Central memory CD8-positive, alpha-beta T cell (primary cell): ENCODE results near the gene ZBTB44.
"Not testable (repeated sequence)": the region's sequence is repeated elsewhere in the genome, so short reads cannot be mapped to it uniquely, and the experiment has no call there.

ENCODE experiments used
- ATAC-seq: fragments of 150-1000 bp; cut with Tn5 transposase; replicated peaks from 2 replicates; pipeline ENCODE4 v1.10.0; 2022; ENCODE audit warnings: mild to moderate bottlenecking, moderate FRiP score, moderate number of reproducible peaks; ENCODE audit not compliant: poor library complexity, severe bottlenecking; ENCODE audit errors: extremely low read depth
- DNase-seq, 2 donors: peaks; one replicate each; pipeline ENCODE4 v3.0.0; 2021; ENCODE audit warnings: low spot score in 2 of 2
- H3K27ac Mint-ChIP-seq: one replicate; pipeline ENCODE4 v1.8.0; 2022; ENCODE audit warnings: low read depth, mild to moderate bottlenecking, moderate library complexity, mixed read lengths
- H3K27me3 Mint-ChIP-seq: one replicate; pipeline ENCODE4 v1.8.0; 2022; ENCODE audit warnings: mixed read lengths
- H3K36me3 Mint-ChIP-seq: one replicate; pipeline ENCODE4 v1.8.0; 2022; ENCODE audit warnings: mild to moderate bottlenecking, moderate library complexity, mixed read lengths; ENCODE audit not compliant: insufficient read depth
- H3K4me1 Mint-ChIP-seq: one replicate; pipeline ENCODE4 v1.8.0; 2022; ENCODE audit warnings: mixed read lengths
- H3K4me3 Mint-ChIP-seq: one replicate; pipeline ENCODE4 v1.8.0; 2022; ENCODE audit warnings: mild to moderate bottlenecking, moderate library complexity, mixed read lengths
- H3K9me3 Mint-ChIP-seq: one replicate; pipeline ENCODE4 v1.8.0; 2022; ENCODE audit warnings: mixed read lengths

Gene ZBTB44

DNA sequence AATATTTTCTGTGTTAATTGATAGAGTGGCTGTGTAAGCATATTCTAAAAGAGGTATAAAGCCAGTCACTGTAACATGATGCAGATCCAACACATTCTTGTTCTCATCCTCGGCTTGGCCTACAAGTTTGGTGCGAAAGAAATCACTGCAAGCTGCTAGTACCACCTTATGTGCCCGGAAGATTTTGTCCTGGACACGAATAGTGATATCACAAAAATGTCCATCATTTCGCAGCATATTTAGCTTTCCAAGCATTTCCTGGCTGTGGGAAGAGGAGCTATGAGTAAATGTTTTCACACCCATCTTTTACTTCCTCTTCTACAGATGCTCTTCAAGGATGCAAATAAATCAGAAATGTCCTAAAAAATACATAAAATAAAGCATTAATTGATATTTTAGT is 53.1 kb downstream of the ZBTB44 start:
- ATAC-seq = no peak
- H3K27me3 Mint-ChIP-seq = no peaks in the 10 kb centered on the region
- no peak overlapping the region for H3K4me3 Mint-ChIP-seq
- peaks cover 55% of the 10 kb centered on the region for H3K4me1 Mint-ChIP-seq
- peaks cover 5% of the 10 kb centered on the region for H3K9me3 Mint-ChIP-seq
- no peak for DNase-seq
- H3K36me3 Mint-ChIP-seq = peaks cover 15% of the 10 kb centered on the region
- peak overlapping the region; percentile 57 for H3K27ac Mint-ChIP-seq

DNA sequence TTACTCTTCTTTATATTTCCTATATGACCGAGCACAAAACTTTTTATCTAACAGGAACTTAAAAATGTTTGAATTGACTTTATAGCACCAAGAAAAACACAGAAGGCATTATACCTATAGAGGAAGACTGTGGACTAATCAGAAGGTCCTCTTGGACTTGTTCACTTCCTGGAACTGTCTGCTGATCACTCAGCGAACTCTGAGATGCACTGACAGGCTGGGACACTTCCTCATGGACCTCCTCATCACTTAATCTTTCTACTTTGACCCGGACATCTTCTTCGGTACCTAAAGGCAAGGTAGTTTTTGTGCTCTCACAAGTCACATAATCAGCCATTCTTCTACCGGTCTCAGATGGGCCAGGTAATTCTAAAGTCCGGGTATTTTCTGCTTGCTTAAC is 54.0 kb downstream of the ZBTB44 start:
- no peak overlapping the region for H3K4me3 Mint-ChIP-seq

DNA sequence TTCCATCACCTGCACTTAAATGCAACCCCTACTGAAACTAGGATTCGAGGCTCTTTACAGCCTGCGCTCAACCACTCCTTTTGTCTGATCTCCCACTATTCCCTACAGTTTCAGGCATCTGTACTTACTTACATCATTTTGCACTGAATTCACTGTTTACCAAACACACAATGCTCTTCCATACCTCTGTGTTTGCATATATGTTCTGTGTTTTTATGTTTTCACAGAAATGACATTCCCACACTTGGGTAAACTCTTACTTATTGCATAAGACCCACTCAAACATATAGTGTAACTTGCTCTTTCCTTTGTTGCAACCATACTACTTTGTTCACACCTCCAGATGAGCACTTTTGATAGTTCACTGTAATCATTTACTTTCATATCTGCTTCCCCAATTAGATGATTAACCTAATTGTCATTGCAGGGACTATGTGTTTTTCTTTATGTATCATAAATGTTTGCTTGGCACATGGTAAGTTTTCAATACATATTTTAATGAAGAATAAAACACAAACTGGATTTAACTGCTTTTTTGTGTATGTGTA is 54.6 kb downstream of the ZBTB44 start:
- Mint-ChIP-seq H3K27me3 (no peaks in the 10 kb centered on the region), H3K27ac (no peak overlapping the region), H3K4me3 (no peak overlapping the region), H3K36me3 (peaks cover 14% of the 10 kb centered on the region), H3K9me3 (peaks cover 5% of the 10 kb centered on the region), H3K4me1 (peaks cover 57% of the 10 kb centered on the region)
- DNase-seq (no peak), ATAC-seq (no peak)

More for the DNA sequence above, 54.0 kb downstream of the ZBTB44 start:
- no peak for DNase-seq
- peaks cover 12% of the 10 kb centered on the region for H3K36me3 Mint-ChIP-seq
- H3K27ac Mint-ChIP-seq = no peak overlapping the region
- ATAC-seq = no peak
- H3K9me3 Mint-ChIP-seq = peaks cover 5% of the 10 kb centered on the region
- no peaks in the 10 kb centered on the region for H3K27me3 Mint-ChIP-seq
- peaks cover 57% of the 10 kb centered on the region for H3K4me1 Mint-ChIP-seq

DNA sequence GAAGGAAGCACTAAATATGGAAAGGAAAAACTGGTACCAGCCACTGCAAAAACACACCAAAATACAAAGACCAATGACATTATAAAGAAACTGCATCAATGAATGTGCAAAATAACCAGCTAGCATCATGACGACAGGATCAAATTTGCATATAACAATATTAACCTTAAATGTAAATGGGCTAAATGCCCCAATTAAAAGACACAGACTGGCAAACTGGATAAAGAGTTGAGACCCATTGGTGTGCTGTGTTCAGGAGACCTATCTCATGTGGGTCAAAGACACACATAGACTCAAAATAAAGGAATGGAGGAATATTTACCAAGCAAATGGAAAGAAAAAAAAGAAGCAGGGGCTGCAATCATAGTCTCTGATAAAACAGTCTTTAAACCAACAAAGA is 63.0 kb downstream of the ZBTB44 start:
- peaks cover 15% of the 10 kb centered on the region for H3K9me3 Mint-ChIP-seq
- ATAC-seq, H3K36me3 Mint-ChIP-seq, H3K4me3 Mint-ChIP-seq, H3K27ac Mint-ChIP-seq, DNase-seq, H3K27me3 Mint-ChIP-seq: not testable (repeated sequence)
- H3K4me1 Mint-ChIP-seq = peaks cover 53% of the 10 kb centered on the region

DNA sequence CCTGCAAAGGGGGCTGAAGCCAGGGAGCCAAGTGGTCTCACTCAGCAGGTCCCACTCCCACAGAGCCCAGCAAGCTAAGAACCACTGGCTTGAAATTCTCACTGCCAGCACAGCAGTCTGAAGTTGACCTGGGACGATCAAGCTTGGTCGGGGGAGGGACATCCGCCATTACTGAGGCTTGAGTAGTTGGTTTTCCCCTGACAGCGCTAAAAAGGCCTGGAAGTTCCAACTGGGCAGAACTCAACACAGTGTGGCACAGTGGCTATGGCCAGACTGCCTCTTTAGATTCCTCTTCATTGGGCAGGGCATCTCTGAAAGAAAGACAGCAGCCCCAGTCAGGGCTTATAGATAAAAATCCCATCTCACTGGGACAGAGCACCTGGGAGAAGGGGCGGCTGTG is 64.8 kb downstream of the ZBTB44 start:
- not testable (repeated sequence) for H3K27me3 Mint-ChIP-seq, H3K36me3 Mint-ChIP-seq, H3K4me3 Mint-ChIP-seq, DNase-seq, ATAC-seq, H3K27ac Mint-ChIP-seq
- Mint-ChIP-seq H3K9me3 (peaks cover 15% of the 10 kb centered on the region), H3K4me1 (peaks cover 47% of the 10 kb centered on the region)

DNA sequence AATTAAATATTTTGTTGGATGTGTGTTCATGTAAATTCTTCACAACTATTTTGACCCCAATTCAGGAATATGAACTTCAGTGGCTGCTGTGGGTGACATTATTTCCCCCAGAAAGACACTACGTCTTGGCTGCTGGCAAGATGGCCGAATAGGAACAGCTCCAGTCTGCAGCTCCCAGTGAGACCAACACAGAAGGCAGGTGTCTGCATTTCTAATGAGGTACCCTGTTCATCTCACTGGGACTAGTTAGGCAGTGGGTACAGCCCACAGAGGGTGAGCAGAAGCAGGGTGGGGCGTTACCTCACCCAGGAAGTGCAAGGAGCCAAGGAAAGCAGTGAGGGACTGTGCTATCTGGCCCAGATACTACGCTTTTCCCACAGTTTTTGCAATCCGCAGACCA is 65.3 kb downstream of the ZBTB44 start:
- H3K27ac Mint-ChIP-seq = peak overlapping the region; percentile 45
- peaks cover 8% of the 10 kb centered on the region for H3K36me3 Mint-ChIP-seq
- H3K9me3 Mint-ChIP-seq = peaks cover 15% of the 10 kb centered on the region
- no peak for ATAC-seq
- peaks cover 49% of the 10 kb centered on the region for H3K4me1 Mint-ChIP-seq
- no peaks in the 10 kb centered on the region for H3K27me3 Mint-ChIP-seq
- no peak overlapping the region for H3K4me3 Mint-ChIP-seq
- no peak for DNase-seq

DNA sequence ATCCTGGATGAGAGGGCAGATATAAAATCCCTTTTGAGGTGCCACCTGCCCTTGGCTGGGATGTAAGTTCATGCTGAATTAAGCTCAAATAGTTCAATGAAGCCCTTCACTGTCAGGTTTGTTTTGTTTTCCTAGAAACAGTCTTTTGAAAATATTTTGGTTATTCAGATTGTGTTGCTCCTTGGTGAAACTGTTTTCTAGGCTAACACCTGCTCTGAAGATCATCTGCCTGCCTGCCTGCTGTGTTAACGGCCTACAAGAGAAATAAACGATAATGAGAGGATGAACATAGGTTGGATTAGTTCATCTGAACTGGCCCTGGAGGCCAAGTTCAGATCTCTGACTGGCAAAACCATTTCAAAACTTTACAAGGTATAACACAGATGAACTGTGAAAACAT is 67.4 kb downstream of the ZBTB44 start:
- Mint-ChIP-seq H3K4me1 (peaks cover 57% of the 10 kb centered on the region), H3K4me3 (no peak overlapping the region), H3K9me3 (peaks cover 13% of the 10 kb centered on the region), H3K27me3 (no peaks in the 10 kb centered on the region), H3K27ac (peak overlapping the region; percentile 17), H3K36me3 (peaks cover 5% of the 10 kb centered on the region)
- ATAC-seq (no peak), DNase-seq (no peak)

DNA sequence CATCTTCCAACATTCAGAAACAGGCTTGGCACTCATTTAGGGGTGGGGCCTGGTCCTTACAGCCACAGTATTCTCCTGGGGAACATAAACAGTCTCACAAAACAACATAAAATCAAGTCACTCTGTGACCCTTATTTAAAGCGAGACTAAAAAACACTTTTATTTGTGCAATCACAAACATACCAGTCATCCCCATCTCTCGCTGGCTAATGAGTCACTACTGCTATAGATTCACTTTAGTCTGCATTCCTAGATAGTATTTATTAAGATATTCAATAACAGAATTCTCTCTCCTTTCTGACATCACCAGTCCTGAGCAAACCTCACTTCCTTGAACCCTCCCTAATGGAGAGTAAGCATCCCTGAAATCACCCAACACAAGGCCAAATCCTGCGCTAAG is 68.0 kb downstream of the ZBTB44 start:
- no peak for DNase-seq
- Mint-ChIP-seq H3K27ac (peak overlapping the region; percentile 39), H3K9me3 (peaks cover 7% of the 10 kb centered on the region), H3K36me3 (peaks cover 5% of the 10 kb centered on the region), H3K27me3 (no peaks in the 10 kb centered on the region), H3K4me1 (peaks cover 51% of the 10 kb centered on the region), H3K4me3 (no peak overlapping the region)
- no peak for ATAC-seq

DNA sequence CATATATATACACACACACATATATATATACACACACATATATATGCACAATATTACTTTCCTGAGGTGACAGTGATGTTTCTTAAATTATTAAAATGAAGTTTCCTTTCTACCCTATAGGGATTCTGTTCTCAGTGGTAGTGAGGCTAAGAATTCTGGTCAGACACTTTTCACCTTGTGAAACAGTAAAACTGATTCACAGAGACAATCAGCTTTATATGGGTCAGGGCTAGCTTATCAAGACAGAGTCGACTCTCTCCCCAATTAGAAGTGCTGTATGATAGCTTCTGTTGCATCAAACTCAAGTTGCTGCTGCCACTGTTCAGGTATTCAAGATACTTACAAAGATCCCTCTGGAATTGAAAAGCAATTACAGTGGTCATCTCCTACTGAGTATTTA is 68.4 kb downstream of the ZBTB44 start:
- Mint-ChIP-seq H3K36me3 (peaks cover 5% of the 10 kb centered on the region), H3K4me3 (no peak overlapping the region), H3K9me3 (peaks cover 5% of the 10 kb centered on the region), H3K27ac (peak overlapping the region; percentile 39), H3K4me1 (peaks cover 50% of the 10 kb centered on the region), H3K27me3 (no peaks in the 10 kb centered on the region)
- DNase-seq (no peak), ATAC-seq (no peak)

DNA sequence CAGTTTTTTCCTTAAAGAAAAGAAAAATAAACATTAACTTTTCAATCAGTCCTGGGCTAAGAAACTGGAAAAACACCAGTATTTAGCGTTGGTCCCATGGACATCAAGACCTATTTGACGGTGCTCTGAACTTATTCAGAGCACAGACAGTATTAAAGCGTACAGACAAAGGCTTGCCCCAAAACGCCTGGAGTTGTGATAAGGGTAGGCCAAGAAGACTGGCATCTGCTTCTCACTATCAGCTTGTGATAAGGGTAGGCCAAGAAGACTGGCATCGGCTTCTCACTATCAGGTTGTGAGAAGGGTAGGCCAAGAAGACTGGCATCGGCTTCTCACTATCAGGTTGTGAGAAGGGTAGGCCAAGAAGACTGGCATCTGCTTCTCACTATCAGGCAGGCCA is 69.3 kb downstream of the ZBTB44 start:
- DNase-seq, H3K4me3 Mint-ChIP-seq, H3K27ac Mint-ChIP-seq, H3K9me3 Mint-ChIP-seq, H3K27me3 Mint-ChIP-seq, H3K36me3 Mint-ChIP-seq, ATAC-seq: not testable (repeated sequence)
- H3K4me1 Mint-ChIP-seq = peaks cover 41% of the 10 kb centered on the region

DNA sequence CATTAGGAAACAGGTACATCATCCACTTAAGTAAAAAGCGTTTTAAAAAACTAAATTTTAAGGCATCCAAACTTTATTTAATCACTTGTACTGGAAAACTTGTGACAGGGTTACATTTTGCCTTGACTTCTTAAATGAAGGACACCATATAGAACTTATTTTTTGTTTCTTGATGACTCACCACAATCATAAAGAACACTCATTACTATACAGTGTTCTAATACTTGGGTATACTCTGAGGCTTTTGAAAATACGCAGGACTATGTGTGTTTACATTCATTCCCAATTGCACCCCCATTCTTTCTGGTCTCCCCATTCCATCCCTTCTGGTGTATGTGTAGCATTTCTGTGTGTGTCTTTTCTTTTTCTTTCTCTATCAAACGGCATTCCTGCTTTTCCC is 69.9 kb downstream of the ZBTB44 start:
- no peak for ATAC-seq
- Mint-ChIP-seq H3K4me1 (peaks cover 40% of the 10 kb centered on the region), H3K4me3 (no peak overlapping the region)

DNA sequence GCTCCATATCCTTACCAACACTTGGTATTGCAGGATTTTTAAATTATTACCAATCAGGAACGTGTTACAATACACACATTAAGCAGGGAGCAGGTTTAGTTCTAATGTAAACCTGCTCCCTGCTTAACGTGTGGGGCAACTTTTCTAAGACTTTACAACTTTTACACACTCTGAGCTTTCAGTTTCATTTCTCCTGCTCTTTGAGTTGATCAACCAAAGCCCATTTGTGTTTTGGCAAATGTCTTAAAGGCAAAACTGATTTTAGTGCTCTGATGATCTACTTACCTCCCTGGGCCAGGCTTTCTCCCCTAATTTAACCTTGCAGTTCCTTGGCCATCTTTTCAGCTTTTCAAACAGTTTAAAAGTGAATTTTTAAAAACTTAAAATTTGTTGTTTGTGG is 70.9 kb downstream of the ZBTB44 start:
- ATAC-seq (peak; percentile 46), DNase-seq (no peak)
- Mint-ChIP-seq H3K4me3 (no peak overlapping the region), H3K36me3 (peaks cover 17% of the 10 kb centered on the region), H3K27me3 (no peaks in the 10 kb centered on the region), H3K4me1 (peaks cover 33% of the 10 kb centered on the region), H3K9me3 (no peaks in the 10 kb centered on the region), H3K27ac (peak overlapping the region; percentile 56)

More for the DNA sequence above, 69.9 kb downstream of the ZBTB44 start:
- peaks cover 9% of the 10 kb centered on the region for H3K36me3 Mint-ChIP-seq
- no peak overlapping the region for H3K27ac Mint-ChIP-seq
- no peaks in the 10 kb centered on the region for H3K9me3 Mint-ChIP-seq
- H3K27me3 Mint-ChIP-seq = no peaks in the 10 kb centered on the region
- no peak for DNase-seq

DNA sequence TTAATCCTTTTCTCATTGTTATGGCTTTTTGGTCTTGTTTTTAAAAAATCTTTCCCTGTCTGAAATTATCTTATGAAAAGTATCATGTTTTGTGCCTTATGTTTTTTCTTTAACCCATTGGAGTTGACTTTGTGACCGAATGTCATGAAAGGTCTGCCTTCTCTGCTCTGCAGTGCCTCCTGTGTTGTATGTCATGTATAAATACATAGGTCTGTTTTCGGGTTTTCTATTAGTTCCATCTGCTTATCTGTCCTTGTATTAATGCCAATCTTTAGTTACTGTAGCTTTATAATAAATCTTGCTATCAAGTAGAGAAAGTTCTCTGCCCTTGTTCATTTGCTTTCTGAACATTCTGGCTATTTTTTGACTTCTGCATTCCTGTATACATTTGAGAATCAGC is 73.0 kb downstream of the ZBTB44 start:
- no peak overlapping the region for H3K27ac Mint-ChIP-seq
- no peak overlapping the region for H3K4me3 Mint-ChIP-seq
- no peaks in the 10 kb centered on the region for H3K27me3 Mint-ChIP-seq
- peaks cover 27% of the 10 kb centered on the region for H3K4me1 Mint-ChIP-seq
- ATAC-seq (no peak), DNase-seq (no peak)
- H3K9me3 Mint-ChIP-seq = no peaks in the 10 kb centered on the region
- peaks cover 30% of the 10 kb centered on the region for H3K36me3 Mint-ChIP-seq
